ENCODE data around the gene CYFIP2. TPM values are rescaled to one million over a fixed set of nuclear protein-coding genes. Genes with fewer than 3 reads are reported as not detected.
"Not testable (repeated sequence)": the region's sequence is repeated elsewhere in the genome, so short reads cannot be mapped to it uniquely, and the experiment has no call there.

Gene CYFIP2
- total and polyA plus RNA-seq, 2 of the 13 experiments (the other 11 are each of a cell fraction or from before 2014, with no cell fraction given): 22.6 to 30.3 TPM

DNA sequence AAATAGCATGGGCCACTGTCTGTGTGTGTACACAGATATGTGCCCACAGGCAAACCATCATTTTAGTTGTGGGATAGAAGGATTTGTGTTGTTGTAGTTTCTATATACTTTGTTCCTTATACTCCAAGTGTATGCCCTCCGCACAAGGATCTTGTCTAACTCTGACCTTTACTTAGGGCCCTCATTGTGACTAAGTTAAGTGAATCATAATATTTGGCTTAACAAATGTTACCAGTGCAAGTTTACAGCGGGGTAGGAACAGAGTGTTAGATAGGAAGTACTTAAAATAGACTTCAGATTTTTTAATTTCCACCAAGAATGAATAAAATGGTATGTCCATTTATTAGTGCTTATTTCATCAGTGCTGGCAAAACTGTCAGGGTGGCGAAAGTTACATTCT, 29.5 kb upstream of the CYFIP2 start (continued):
- TF ChIP-seq ZNF30 (CRISPR knock-in tag; IDR thresholded peaks at IDR 0.05) (no peak), TAF15 (IDR thresholded peaks at IDR 0.05; ENCODE audit: low read depth, low read length, poor library complexity, severe bottlenecking) (no peak), DR1 (CRISPR knock-in tag; IDR thresholded peaks at IDR 0.05) (no peak)

GRCh38 chr5:157241483-157241882, 24.4 kb upstream of the CYFIP2 start:
- BruUV-seq (replicated peaks): no TSS peak
- no peaks in the 10 kb centered on the region for H4K20me1 ChIP-seq (ENCODE audit: insufficient read depth, low read length)
- H3K36me3 ChIP-seq (replicated peaks in 1 of 2; ENCODE audit: control insufficient read depth in 1 of 2, insufficient read depth in 2 of 2, low read length in 2 of 2): no peaks in the 10 kb centered on the region
- 62% methylated on average over 4 of the region's 4 CpGs for WGBS (ENCODE audit: low lambda C conversion rate)
- DNase-seq (ENCODE audit: low spot score): no peak
- in situ Hi-C loops (cut with HindIII; ENCODE audit: extremely low pct_ligation_motif_present, low pct_unique_long_range_greater_than_20kb) (no loop called here), intact Hi-C loops (cut with micrococcal nuclease; ENCODE audit: unreplicated experiment) (no loop called here)
- H3K27me3 ChIP-seq (ENCODE audit: control insufficient read depth in 1 of 2, insufficient read depth in 2 of 2, low read length in 2 of 2): peaks cover 2 to 15% of the 10 kb centered on the region in 2 experiments; a peak in 2 of 5 replicates
- ATAC-seq: no peak
- no peak overlapping the region for H3K27ac ChIP-seq (ENCODE audit: extremely low read length, insufficient read depth, low read length)
- H2AFZ ChIP-seq (ENCODE audit: low read length): no peak overlapping the region
- no peaks in the 10 kb centered on the region for H3K79me2 ChIP-seq (ENCODE audit: insufficient read depth, low read length)
- FAIRE-seq: no peak
- H3K4me1 ChIP-seq (ENCODE audit: insufficient read depth, low read length): no peaks in the 10 kb centered on the region
- ChIA-PET POLR2A (no interaction called here), CTCF (ENCODE audit: low intra/inter-chr PET ratio, low total read pairs) (no interaction called here)
- no peak for TF ChIP-seq SP1 (IDR thresholded peaks at IDR 0.05)
- TF ChIP-seq SP1 (CRISPR knock-in tag; IDR thresholded peaks at IDR 0.05): no peak
- TF ChIP-seq AHDC1 (CRISPR knock-in tag; IDR thresholded peaks at IDR 0.05; ENCODE audit: borderline replicate concordance): no peak
- TF ChIP-seq CREM (IDR thresholded peaks at IDR 0.05): no peak
- no peak for TF ChIP-seq CREM (CRISPR knock-in tag; IDR thresholded peaks at IDR 0.05)
- no peak for TF ChIP-seq AGO1 (IDR thresholded peaks at IDR 0.05; ENCODE audit: low read depth, low read length, poor library complexity, severe bottlenecking)
- no peak for TF ChIP-seq AKAP8 (CRISPR knock-in tag; IDR thresholded peaks at IDR 0.05)
- no peak for TF ChIP-seq SIN3A (IDR thresholded peaks at IDR 0.05; ENCODE audit: borderline replicate concordance, low read depth, low read length)
- no peaks in the 10 kb centered on the region for H3K9me3 ChIP-seq (ENCODE audit: low read length)
- no peak overlapping the region for H3K4me2 ChIP-seq (ENCODE audit: low read depth, low read length)
- H3K9ac ChIP-seq (ENCODE audit: insufficient read depth, low read depth, low read length): no peak overlapping the region
- H3K4me3 ChIP-seq (replicated peaks in 1 of 3; ENCODE audit: insufficient read depth in 1 of 3, low read depth in 2 of 3, low read length in 3 of 3): no peak overlapping the region

DNA sequence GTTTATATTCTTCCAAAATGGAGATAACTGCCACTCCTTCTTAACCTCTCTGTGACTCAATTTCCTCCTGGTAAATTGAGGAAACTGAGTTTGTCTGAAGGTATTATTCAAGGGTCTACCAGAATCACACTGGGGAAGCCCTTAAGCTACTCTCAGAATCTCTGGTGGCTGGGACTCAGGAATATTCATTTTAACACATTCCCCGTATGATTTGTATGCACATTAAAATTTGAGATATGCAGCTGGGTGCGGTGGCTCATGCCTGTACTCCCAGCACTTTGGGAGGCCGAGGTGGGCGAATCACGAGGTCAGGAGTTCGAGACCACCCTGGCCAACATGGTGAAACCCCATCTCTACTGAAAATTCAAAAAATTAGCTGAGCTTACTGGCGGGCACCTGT, 21.2 kb upstream of the CYFIP2 start:
- FAIRE-seq; H3K79me2 ChIP-seq (ENCODE audit: insufficient read depth, low read length); H4K20me1 ChIP-seq (ENCODE audit: insufficient read depth, low read length); H3K4me2 ChIP-seq (ENCODE audit: low read depth, low read length); intact Hi-C loops (cut with micrococcal nuclease; ENCODE audit: unreplicated experiment); H3K9ac ChIP-seq (ENCODE audit: insufficient read depth, low read depth, low read length); CTCF ChIA-PET (ENCODE audit: low intra/inter-chr PET ratio, low total read pairs); H3K4me3 ChIP-seq (replicated peaks in 1 of 3; ENCODE audit: insufficient read depth in 1 of 3, low read depth in 2 of 3, low read length in 3 of 3); H3K4me1 ChIP-seq (ENCODE audit: insufficient read depth, low read length); H2AFZ ChIP-seq (ENCODE audit: low read length); in situ Hi-C loops (cut with HindIII; ENCODE audit: extremely low pct_ligation_motif_present, low pct_unique_long_range_greater_than_20kb); POLR2A ChIA-PET; DNase-seq (ENCODE audit: low spot score); ATAC-seq; H3K27ac ChIP-seq (ENCODE audit: extremely low read length, insufficient read depth, low read length); H3K36me3 ChIP-seq (replicated peaks in 1 of 2; ENCODE audit: control insufficient read depth in 1 of 2, insufficient read depth in 2 of 2, low read length in 2 of 2); BruUV-seq (replicated peaks); H3K27me3 ChIP-seq (ENCODE audit: control insufficient read depth in 1 of 2, insufficient read depth in 2 of 2, low read length in 2 of 2); H3K9me3 ChIP-seq (ENCODE audit: low read length): not testable (repeated sequence)
- whole genome bisulfite sequencing (ENCODE audit: low lambda C conversion rate): 24% methylated on average over 7 of the region's 7 CpGs
